ENCODE measurements around the gene RGS7.

DNA sequence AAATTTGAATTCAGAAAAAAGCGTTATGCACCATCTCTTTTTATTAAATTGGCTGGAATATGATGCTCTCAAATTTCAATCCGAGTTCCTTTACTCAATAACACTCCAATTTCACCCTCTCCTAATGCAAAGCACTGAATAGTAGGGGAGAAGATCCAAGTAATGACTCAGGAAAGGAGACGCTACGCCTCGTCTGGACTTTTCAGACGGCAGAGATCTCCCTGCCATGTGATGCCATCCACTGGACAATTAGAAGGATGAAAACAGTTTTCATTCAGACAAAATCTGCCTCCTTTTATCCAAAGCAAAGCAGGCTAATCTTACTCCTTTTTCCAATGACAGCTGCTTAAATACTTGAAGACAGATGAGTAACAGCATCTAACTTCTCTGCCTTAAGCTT is 502.6 kb downstream of the RGS7 start:
- TF ChIP-seq, protein P1, sequence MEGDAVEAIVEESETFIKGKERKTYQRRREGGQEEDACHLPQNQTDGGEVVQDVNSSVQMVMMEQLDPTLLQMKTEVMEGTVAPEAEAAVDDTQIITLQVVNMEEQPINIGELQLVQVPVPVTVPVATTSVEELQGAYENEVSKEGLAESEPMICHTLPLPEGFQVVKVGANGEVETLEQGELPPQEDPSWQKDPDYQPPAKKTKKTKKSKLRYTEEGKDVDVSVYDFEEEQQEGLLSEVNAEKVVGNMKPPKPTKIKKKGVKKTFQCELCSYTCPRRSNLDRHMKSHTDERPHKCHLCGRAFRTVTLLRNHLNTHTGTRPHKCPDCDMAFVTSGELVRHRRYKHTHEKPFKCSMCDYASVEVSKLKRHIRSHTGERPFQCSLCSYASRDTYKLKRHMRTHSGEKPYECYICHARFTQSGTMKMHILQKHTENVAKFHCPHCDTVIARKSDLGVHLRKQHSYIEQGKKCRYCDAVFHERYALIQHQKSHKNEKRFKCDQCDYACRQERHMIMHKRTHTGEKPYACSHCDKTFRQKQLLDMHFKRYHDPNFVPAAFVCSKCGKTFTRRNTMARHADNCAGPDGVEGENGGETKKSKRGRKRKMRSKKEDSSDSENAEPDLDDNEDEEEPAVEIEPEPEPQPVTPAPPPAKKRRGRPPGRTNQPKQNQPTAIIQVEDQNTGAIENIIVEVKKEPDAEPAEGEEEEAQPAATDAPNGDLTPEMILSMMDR (IDR thresholded peaks at IDR 0.05; ENCODE audit: poor library complexity, severe bottlenecking), result no peak
- no peak for TF ChIP-seq POLR2AphosphoS5 (IDR thresholded peaks at IDR 0.05)
- no peak for TF ChIP-seq RAD21 (conservative IDR thresholded peaks at IDR 0.05)
- TF ChIP-seq TAF1 (IDR thresholded peaks at IDR 0.05; ENCODE audit: low read depth), result no peak
- TF ChIP-seq EZH2 (IDR thresholded peaks at IDR 0.05; ENCODE audit: borderline replicate concordance, insufficient read depth, low read length, poor library complexity, severe bottlenecking), result no peak
